HCT116 (cell line): ENCODE results near the gene BSPH1. TPM values are rescaled to one million over a fixed set of nuclear protein-coding genes. Genes with fewer than 3 reads are reported as not detected.
"Not testable (repeated sequence)": the region's sequence is repeated elsewhere in the genome, so short reads cannot be mapped to it uniquely, and the experiment has no call there.

Experiments used
- ATAC-seq: fragments of 200-7000 bp; cut with Tn5 transposase; 2 replicates; pipeline ENCODE4 v1.9.1; 2020; ENCODE audit warnings: mild to moderate bottlenecking, moderate library complexity
- BruUV-seq: library from RNA; stranded (reverse); fragments of 400-500 nt; replicated peaks from 2 replicates; lab custom pipeline; 2021; lab: Mats Ljungman, UMichigan
- CTCF ChIA-PET: fragments of 300-600 bp; sonication (Branson Sonifier 250); formaldehyde crosslinking; loops from one replicate; lab custom pipeline; 2021; ENCODE audit warnings: antibody characterized with exemption; lab: Charles Lee
- POLR2A ChIA-PET: fragments of 300-600, 350-600 bp; sonication (Branson Sonifier 250); formaldehyde crosslinking; loops from one replicate; lab custom pipeline; 2021; ENCODE audit warnings: antibody characterized with exemption; lab: Charles Lee
- RAD21 ChIA-PET, 2 experiments: fragments of 300-600 bp; sonication (Branson Sonifier 250); formaldehyde crosslinking; loops; one replicate each; lab custom pipeline; 2023; ENCODE audit warnings: low total read pairs in 2 of 2; ENCODE audit not compliant: uncharacterized antibody in 2 of 2, unreplicated experiment in 2 of 2, low non-redundant PET in 1 of 2; lab: Charles Lee
- DNase-seq: peaks from one replicate; pipeline ENCODE4 v3.0.0-alpha.2; 2010; ENCODE audit warnings: low read depth, low spot score
- H2AFZ ChIP-seq: fragments of 200-600 bp; shearing (Covaris generic), sonication (generic); 2 replicates; pipeline ENCODE4 v1.6.1; 2017; ENCODE audit warnings: low read depth, mixed run types, mixed read lengths, antibody characterized with exemption, low read length; ENCODE audit not compliant: poor library complexity, severe bottlenecking
- H3K27ac ChIP-seq: 2 replicates; pipeline ENCODE4 v1.5.1; 2012; ENCODE audit warnings: low read depth, low read length
- H3K27me3 ChIP-seq: fragments of 200-600 bp; sonication (generic); 2 replicates; pipeline ENCODE4 v1.6.1; 2016; ENCODE audit warnings: mixed run types, low read length, mixed read lengths; ENCODE audit not compliant: insufficient read depth
- H3K36me3 ChIP-seq, 2 experiments: fragments of 200-500 bp in 1 of 2; fragments of 200-600 bp in 1 of 2; sonication (Bioruptor generic) in 1 of 2; sonication (generic) in 1 of 2; 2 replicates each; pipeline versions ENCODE4 v1.5.1 to v1.6.1; 2014 to 2016; ENCODE audit warnings: low read length in 2 of 2, inconsistent platforms in 1 of 2, mixed read lengths in 1 of 2, mixed run types in 1 of 2; ENCODE audit not compliant: insufficient read depth in 2 of 2, control insufficient read depth in 1 of 2
- H3K4me1 ChIP-seq, 2 experiments: fragments of 200-600 bp in 1 of 2; sonication (generic) in 1 of 2; 2 replicates each; pipeline versions ENCODE4 v1.5.1 to v1.6.1; 2012 to 2017; ENCODE audit warnings: low read length in 2 of 2, inconsistent platforms in 1 of 2, mild to moderate bottlenecking in 1 of 2, mixed read lengths in 1 of 2, mixed run types in 1 of 2, moderate library complexity in 1 of 2; ENCODE audit not compliant: insufficient read depth in 2 of 2, control insufficient read depth in 1 of 2
- H3K4me2 ChIP-seq: fragments of 200-600 bp; sonication (generic); 2 replicates; pipeline ENCODE4 v1.6.1; 2017; ENCODE audit warnings: mixed run types, low read length, mixed read lengths
- H3K4me3 ChIP-seq, 2 experiments: fragments of 200-600 bp in 1 of 2; sonication (generic) in 1 of 2; replicated peaks in 1 of 2; 2 replicates each; pipeline ENCODE4 v1.5.1; 2011 to 2016; ENCODE audit warnings: low read length in 2 of 2, control low read depth in 1 of 2, low read depth in 1 of 2, mild to moderate bottlenecking in 1 of 2, mixed read lengths in 1 of 2, mixed run types in 1 of 2
- H3K79me2 ChIP-seq: fragments of 200-600 bp; sonication (generic); 2 replicates; pipeline ENCODE4 v1.6.1; 2017; ENCODE audit warnings: mild to moderate bottlenecking, mixed run types, low read length, moderate library complexity, mixed read lengths; ENCODE audit not compliant: insufficient read depth
- H3K9ac ChIP-seq: fragments of 200-600 bp; sonication (generic); 2 replicates; pipeline ENCODE4 v1.6.1; 2016; ENCODE audit warnings: low read length, mixed read lengths
- H3K9me2 ChIP-seq: fragments of 200-600 bp; sonication (generic), shearing (Covaris generic); 2 replicates; pipeline ENCODE4 v1.6.1; 2017; ENCODE audit warnings: mixed run types, mild to moderate bottlenecking, moderate library complexity; ENCODE audit not compliant: insufficient read depth
- H3K9me3 ChIP-seq, 2 experiments: fragments of 200-500 bp in 1 of 2; fragments of 200-600 bp in 1 of 2; sonication (Bioruptor generic) in 1 of 2; sonication (generic) in 1 of 2; 2 replicates each; pipeline ENCODE4 v1.6.1; 2014 to 2017; ENCODE audit warnings: low read length in 2 of 2, mixed read lengths in 2 of 2, inconsistent platforms in 1 of 2, low read depth in 1 of 2, mild to moderate bottlenecking in 1 of 2, mixed run types in 1 of 2, moderate library complexity in 1 of 2; ENCODE audit not compliant: control insufficient read depth in 1 of 2, insufficient read depth in 1 of 2
- H4K20me1 ChIP-seq: fragments of 200-600 bp; sonication (generic), shearing (Covaris generic); 2 replicates; pipeline ENCODE4 v1.6.1; 2017; ENCODE audit warnings: mixed run types, mild to moderate bottlenecking, moderate library complexity; ENCODE audit not compliant: insufficient read depth
- RAD21 ChIP-seq: IDR thresholded peaks from 2 replicates; pipeline ENCODE4 v1.6.1; 2012; ENCODE audit warnings: low read depth, mild to moderate bottlenecking
- intact Hi-C: fragments of 100-400 bp; cut with micrococcal nuclease; formaldehyde crosslinking; loops from 2 replicates; pipeline ENCODE4 v1.10.0; 2022
- total RNA-seq: library from RNA; stranded (reverse); gene quantifications from one replicate; pipeline ENCODE4 v1.2.1, GENCODE V29; 2021; ENCODE audit not compliant: unreplicated experiment

The BSPH1 gene
- total RNA-seq, 1 experiment from 2014 or later = not detected

DNA sequence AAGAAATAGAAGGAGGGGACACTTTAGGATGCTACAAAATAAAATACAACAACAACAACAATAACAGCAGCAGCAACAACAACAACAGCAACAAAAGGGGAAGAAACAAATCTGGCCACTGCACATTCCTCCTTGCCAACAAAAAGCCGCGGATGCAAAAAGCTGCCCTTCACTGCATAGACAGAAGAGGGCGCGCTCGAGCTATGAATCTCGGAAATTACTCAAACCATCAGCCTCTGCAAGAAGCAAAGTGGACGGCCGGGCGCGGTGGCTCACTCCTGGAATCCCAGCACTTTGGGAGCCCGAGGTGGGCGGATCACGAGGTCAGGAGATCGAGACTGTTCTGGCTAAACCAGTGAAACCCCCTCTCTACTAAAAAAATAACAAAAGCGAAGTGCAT is 71.9 kb downstream of the BSPH1 start:
- RAD21 ChIA-PET, H3K4me3 ChIP-seq, H3K4me1 ChIP-seq, intact Hi-C loops, H2AFZ ChIP-seq, H3K9me2 ChIP-seq, BruUV-seq, ATAC-seq, H3K27ac ChIP-seq, H4K20me1 ChIP-seq, POLR2A ChIA-PET, CTCF ChIA-PET, H3K9me3 ChIP-seq, H3K4me2 ChIP-seq, H3K9ac ChIP-seq, DNase-seq, H3K79me2 ChIP-seq, H3K36me3 ChIP-seq, H3K27me3 ChIP-seq: not testable (repeated sequence)
- TF ChIP-seq RAD21 = peak; percentile 29

Other genes with a start within 250 kb of the BSPH1 start
- gene NOP53, start 246.6 kb downstream of the BSPH1 start, total RNA-seq = 322 TPM
- 181 TPM for gene SELENOW, start 213.5 kb downstream of the BSPH1 start, total RNA-seq
- not detected for gene TPRX1, start 187.6 kb downstream of the BSPH1 start, total RNA-seq
- gene CRX, start 170.2 kb downstream of the BSPH1 start, total RNA-seq = not detected
- gene TPRX2, start 132.9 kb downstream of the BSPH1 start, total RNA-seq = not detected
- 0.27 TPM for gene SULT2A1, start 105.9 kb downstream of the BSPH1 start, total RNA-seq
- gene ELSPBP1, start 2.5 kb upstream of the BSPH1 start, total RNA-seq = not detected
- gene CABP5, start 51.9 kb upstream of the BSPH1 start, total RNA-seq = not detected
- gene PLA2G4C, start 118.6 kb upstream of the BSPH1 start, total RNA-seq = 1.7 TPM
- gene LIG1, start 178.2 kb upstream of the BSPH1 start, total RNA-seq = 122 TPM
- 10.2 TPM for gene ZSWIM9, start 178.5 kb upstream of the BSPH1 start, total RNA-seq